Gastrocnemius medialis (tissue), 4 donors: ENCODE measurements around the gene SLC30A4. TPM values are rescaled to one million over a fixed set of nuclear protein-coding genes. Genes with fewer than 3 reads are reported as not detected.

Source experiments
- ATAC-seq, 2 donors: fragments of 150-250 bp; one replicate each; pipeline ENCODE4 v1.9.1; 2016
- DNase-seq, 2 donors: peaks; one replicate each; pipeline ENCODE4 v3.0.0-alpha.2; 2019
- H3K27ac ChIP-seq, 4 donors: fragments of 200-600 bp; sonication (generic); 1 replicate in 1 of 4; 2 replicates in 3 of 4; pipeline ENCODE4 v1.5.1; 2016 to 2018; ENCODE audit warnings: mild to moderate bottlenecking in 2 of 4, moderate library complexity in 1 of 4
- H3K27me3 ChIP-seq, 3 donors: fragments of 200-600 bp; sonication (generic) in 2 of 3; 1 replicate in 1 of 3; 2 replicates in 2 of 3; pipeline versions ENCODE4 v1.5.1 to v1.6.0; 2016 to 2019; ENCODE audit warnings: mild to moderate bottlenecking in 1 of 3, moderate library complexity in 1 of 3
- H3K36me3 ChIP-seq, 2 donors: fragments of 200-600 bp; sonication (generic) in 1 of 2; one replicate each; pipeline ENCODE4 v1.5.1; 2017 to 2018
- H3K4me1 ChIP-seq, 2 donors: fragments of 200-600 bp; sonication (generic) in 1 of 2; one replicate each; pipeline ENCODE4 v1.5.1; 2016 to 2017; ENCODE audit warnings: mild to moderate bottlenecking in 2 of 2
- H3K4me3 ChIP-seq, 4 donors: fragments of 200-600 bp; sonication (generic) in 3 of 4; 1 replicate in 1 of 4; 2 replicates in 3 of 4; pipeline ENCODE4 v1.5.1; 2016 to 2019; ENCODE audit warnings: mild to moderate bottlenecking in 2 of 4
- H3K9me3 ChIP-seq, 3 donors: fragments of 200-600 bp; sonication (generic) in 2 of 3; 1 replicate in 1 of 3; 2 replicates in 2 of 3; pipeline ENCODE4 v1.5.1; 2016 to 2019
- CTCF ChIP-seq, 5 experiments: fragments of 450-650 bp in 3 of 5; fragments of 200-600 bp in 2 of 5; sonication (generic) in 2 of 5; IDR thresholded peaks in 4 of 5; conservative IDR thresholded peaks in 1 of 5; 1 replicate in 4 of 5; 2 replicates in 1 of 5; pipeline ENCODE4 v1.5.1; 2016 to 2019; ENCODE audit warnings: antibody characterized with exemption in 5 of 5, mild to moderate bottlenecking in 3 of 5, moderate library complexity in 3 of 5
- POLR2A ChIP-seq, 2 donors: fragments of 450-650 bp; IDR thresholded peaks; one replicate each; pipeline ENCODE4 v1.6.1; 2017; ENCODE audit warnings: antibody characterized with exemption in 2 of 2, mild to moderate bottlenecking in 2 of 2, moderate library complexity in 2 of 2
- in situ Hi-C, 4 donors: fragments of 200-750 bp; cut with MboI; loops; one replicate each; pipeline versions ENCODE4 v1.15.0 to v1.8.0; 2017; ENCODE audit warnings: low sequenced_read_pairs in 4 of 4
- intact Hi-C: fragments of 100-400 bp; cut with DNase I; formaldehyde crosslinking; loops from one replicate; pipeline ENCODE4 v1.15.1; 2023; ENCODE audit warnings: low total_unique reads
- total RNA-seq, 4 donors: library from RNA; depleted of rRNA; stranded (reverse); fragments of >200 nt; gene quantifications; one replicate each; pipeline versions ENCODE4 v1.1.0 to v1.2.3, GENCODE V29; 2016

SLC30A4 gene
- total RNA-seq, 4 donors from 2014 or later = 1.4 to 2.3 (median 1.7) TPM

DNA sequence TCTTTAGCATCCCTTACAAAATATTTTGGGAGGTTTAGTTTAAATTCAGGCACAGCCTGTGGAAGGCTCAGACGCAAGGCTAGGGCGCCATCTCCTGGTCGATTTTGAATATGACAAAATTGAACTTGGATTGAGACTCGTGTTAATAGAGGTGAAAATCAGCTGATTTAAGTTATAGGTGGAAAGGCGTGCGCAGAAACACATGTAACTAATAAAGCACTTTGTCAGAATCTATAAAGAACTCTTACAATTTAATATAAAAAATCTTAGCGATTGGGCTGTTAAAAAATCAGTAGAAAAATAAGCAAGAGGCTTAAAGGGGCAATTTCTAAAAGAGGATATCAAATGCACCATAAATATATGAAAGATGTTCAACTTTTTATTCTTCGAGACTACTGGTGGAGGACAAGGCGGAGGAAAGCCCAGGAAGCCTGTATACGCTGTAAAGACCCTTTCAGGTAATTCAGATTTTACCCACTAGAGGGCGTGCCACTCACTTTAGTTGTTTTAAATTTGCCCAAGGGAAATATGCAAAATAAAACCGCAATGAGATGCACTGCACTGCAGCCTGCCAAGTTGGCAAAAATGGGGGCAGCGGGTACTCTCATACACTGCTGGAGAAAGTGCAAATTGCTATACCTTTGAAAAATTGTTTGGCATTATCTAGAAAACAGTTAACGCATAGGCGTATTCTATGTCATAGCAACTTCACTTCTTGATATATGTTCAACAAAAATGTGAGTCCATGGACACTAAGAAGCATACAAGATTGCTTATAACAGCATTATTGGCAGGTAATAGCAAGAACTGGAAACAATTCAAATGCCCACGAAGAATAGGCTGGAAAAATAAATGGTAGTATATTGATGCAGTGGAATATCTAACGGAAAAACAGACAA is 64.7 kb downstream of the SLC30A4 start:
- no peak for TF ChIP-seq POLR2A (IDR thresholded peaks at IDR 0.05)
- peak; percentile 42 to 85 (median 77) for TF ChIP-seq CTCF (IDR thresholded peaks at IDR 0.05 in 4 of 5, conservative IDR thresholded peaks at IDR 0.05 in 1 of 5)

DNA sequence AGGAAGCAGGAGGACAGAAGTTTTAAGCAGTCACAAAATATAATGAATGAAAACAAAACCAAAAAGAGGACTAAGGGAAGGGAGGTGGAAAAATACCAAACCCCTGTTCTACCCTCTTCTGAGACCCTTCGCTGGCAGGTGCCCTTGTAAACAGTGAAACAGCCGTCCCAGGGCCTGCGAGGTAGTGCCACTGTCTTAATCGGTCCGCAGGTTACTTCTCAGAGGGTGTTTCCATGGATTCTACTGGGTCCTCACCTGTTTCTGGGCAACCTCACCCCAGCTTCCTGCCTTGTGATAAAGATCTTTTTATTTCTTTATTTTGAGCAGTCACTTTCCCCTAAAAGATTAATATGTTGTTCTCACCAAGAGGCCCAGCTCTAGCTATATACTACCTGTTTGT is 65.3 kb downstream of the SLC30A4 start:
- in situ Hi-C loops = loop anchor here in 2 of 4 donors (10.0 to 25.0 kb wide), 2 partner anchors 155 to 158 kb away; no protein-coding TSS in a partner anchor
- no peaks in the 10 kb centered on the region for H3K4me1 ChIP-seq
- no peaks in the 10 kb centered on the region for H3K36me3 ChIP-seq
- TF ChIP-seq POLR2A (IDR thresholded peaks at IDR 0.05) (no peak), CTCF (IDR thresholded peaks at IDR 0.05 in 4 of 5, conservative IDR thresholded peaks at IDR 0.05 in 1 of 5) (no peak)
- no peaks in the 10 kb centered on the region for H3K9me3 ChIP-seq
- H3K4me3 ChIP-seq = no peak overlapping the region
- no peaks in the 10 kb centered on the region for H3K27me3 ChIP-seq
- intact Hi-C loops = loop anchor here (1.0 to 5.0 kb wide), 2 partner anchors 27 to 130 kb away; partner anchors contain the start of gene BLOC1S6
- H3K27ac ChIP-seq = no peak overlapping the region
- DNase-seq = no peak
- no peak for ATAC-seq

More for the DNA sequence above, 64.7 kb downstream of the SLC30A4 start:
- Histone ChIP-seq H3K27me3 (no peaks in the 10 kb centered on the region), H3K4me1 (no peaks in the 10 kb centered on the region), H3K4me3 (peak overlapping the region; percentile 50 to 75 (median 56)), H3K27ac (peak overlapping the region; percentile 74 to 82 (median 75)), H3K36me3 (no peaks in the 10 kb centered on the region), H3K9me3 (no peaks in the 10 kb centered on the region)
- intact Hi-C loops (loop anchor here (1.0 to 5.0 kb wide), 7 partner anchors 28 to 295 kb away; partner anchors contain the start of genes BLOC1S6 and GATM), in situ Hi-C loops (loop anchor here in 2 of 4 donors (10.0 to 25.0 kb wide), 2 partner anchors 154 to 157 kb away; no protein-coding TSS in a partner anchor)
- peak; percentile 30 to 33 for DNase-seq
- peak; percentile 76 to 91 for ATAC-seq

DNA sequence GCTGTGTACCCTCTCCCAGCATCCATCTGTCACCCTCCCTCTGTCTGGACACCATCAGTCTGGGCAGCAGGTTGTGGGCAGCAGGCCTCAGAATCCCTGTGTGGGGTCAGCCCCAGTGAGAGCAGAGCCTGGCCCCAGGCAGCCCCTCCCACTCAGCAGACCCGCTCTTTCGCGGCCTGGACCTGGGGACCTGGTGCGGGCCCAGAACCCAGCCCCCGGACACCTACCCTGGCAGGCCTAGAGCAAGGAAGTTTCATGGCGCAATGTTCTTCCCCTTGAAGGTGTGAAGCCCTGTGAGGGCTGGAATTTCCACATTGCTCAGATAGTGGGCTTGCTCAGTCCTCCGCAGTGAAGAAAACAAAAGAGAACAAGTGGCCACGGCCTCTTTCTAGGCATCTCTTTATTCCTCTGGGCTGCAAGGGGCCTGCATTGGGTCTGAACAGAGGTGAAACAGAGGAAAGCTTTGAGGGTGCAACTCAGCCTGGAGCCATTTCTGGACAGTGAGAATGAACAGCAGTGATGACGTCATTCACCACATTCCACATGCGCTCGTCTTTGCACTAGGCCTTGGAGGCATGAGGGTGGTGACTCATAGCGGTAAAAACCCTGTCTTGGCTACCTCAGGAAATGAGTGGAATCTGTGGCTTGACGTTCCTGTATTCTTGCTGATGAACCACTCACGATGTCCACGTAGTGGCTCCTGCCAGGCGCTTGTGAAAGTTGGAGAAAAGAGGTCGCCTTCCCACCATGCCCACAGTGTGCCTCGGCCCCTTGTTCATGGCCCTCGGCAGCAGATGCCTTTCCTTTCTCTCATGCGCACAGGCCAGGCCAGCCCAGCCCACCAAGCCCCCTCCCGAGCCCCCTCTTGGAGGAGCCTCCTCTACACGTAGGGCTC is 66.1 kb downstream of the SLC30A4 start:
- in situ Hi-C loops = loop anchor here in 2 of 4 donors (10.0 to 25.0 kb wide), 2 partner anchors 156 to 158 kb away; no protein-coding TSS in a partner anchor
- H3K27me3 ChIP-seq = no peaks in the 10 kb centered on the region
- intact Hi-C loops = loop anchor here (1.0 to 5.0 kb wide), 2 partner anchors 26 to 131 kb away; partner anchors contain the start of gene BLOC1S6
- DNase-seq (peak in 1 of 2 donors; percentile 28), ATAC-seq (no peak)
- H3K4me3 ChIP-seq = no peak overlapping the region
- no peaks in the 10 kb centered on the region for H3K4me1 ChIP-seq
- no peak overlapping the region for H3K27ac ChIP-seq
- no peaks in the 10 kb centered on the region for H3K9me3 ChIP-seq
- no peaks in the 10 kb centered on the region for H3K36me3 ChIP-seq
- no peak for TF ChIP-seq CTCF (IDR thresholded peaks at IDR 0.05 in 4 of 5, conservative IDR thresholded peaks at IDR 0.05 in 1 of 5)
- TF ChIP-seq POLR2A (IDR thresholded peaks at IDR 0.05) = no peak

- Histone ChIP-seq H3K9me3 (no peaks in the 10 kb centered on the region), H3K27me3 (no peaks in the 10 kb centered on the region), H3K4me1 (no peaks in the 10 kb centered on the region), H3K27ac (no peak overlapping the region), H3K4me3 (no peak overlapping the region), H3K36me3 (no peaks in the 10 kb centered on the region)
- no peak for TF ChIP-seq POLR2A (IDR thresholded peaks at IDR 0.05)
- TF ChIP-seq CTCF (IDR thresholded peaks at IDR 0.05 in 4 of 5, conservative IDR thresholded peaks at IDR 0.05 in 1 of 5) = no peak
- ATAC-seq = no peak
- intact Hi-C loops = loop anchor here (5.0 kb wide), 1 partner anchor 132 kb away; the partner anchor contains the start of gene BLOC1S6
- peak in 1 of 2 donors; percentile 34 for DNase-seq
- in situ Hi-C loops = loop anchor here in 2 of 4 donors (10.0 to 25.0 kb wide), 2 partner anchors 157 to 160 kb away; no protein-coding TSS in a partner anchor
Measured at GRCh38 chr15:45454814-45455213, 67.7 kb downstream of the SLC30A4 start.
